ENCODE measurements around the gene GALNT10.

GRCh38 chr5:154351141-154351540 is 160.6 kb downstream of the GALNT10 start:
- no peak for TF ChIP-seq CTCF (IDR thresholded peaks at IDR 0.05)
- no peak for TF ChIP-seq POLR2A (IDR thresholded peaks at IDR 0.05)
- TF ChIP-seq POLR2AphosphoS5 (IDR thresholded peaks at IDR 0.05), result no peak
- TF ChIP-seq EP300 (IDR thresholded peaks at IDR 0.05), result no peak

All from suprapubic skin (tissue), 4 donors.